K562 (cell line): ENCODE measurements around the gene SULT1A1. TPM values are rescaled to one million over a fixed set of nuclear protein-coding genes. Genes with fewer than 3 reads are reported as not detected.

Experiments used
- ATAC-seq: fragments of 200-7000 bp; cut with Tn5 transposase; 3 replicates; pipeline ENCODE4 v1.9.1; 2020; ENCODE audit warnings: moderate library complexity
- BruUV-seq: library from RNA; stranded (reverse); fragments of 400-500 nt; replicated peaks from 2 replicates; lab custom pipeline; 2021; lab: Mats Ljungman, UMichigan
- CTCF ChIA-PET: fragments of 300-600 bp; formaldehyde crosslinking; extraction: SDS; loops from one replicate; lab custom pipeline; 2021; ENCODE audit warnings: low intra/inter-chr PET ratio; lab: Yijun Ruan, JAX
- POLR2A ChIA-PET: fragments of 300-600, 350-650 bp; sonication (Branson Sonifier 250); formaldehyde crosslinking; extraction: SDS; loops from one replicate; lab custom pipeline; 2021; ENCODE audit warnings: antibody characterized with exemption, inconsistent platforms; lab: Yijun Ruan, JAX
- DNase-seq, 4 experiments: peaks; one replicate each; pipeline versions ENCODE4 v3.0.0 to v3.0.0-alpha.2; 2011 to 2018; ENCODE audit warnings: low spot score in 3 of 4, mixed read lengths in 3 of 4; ENCODE audit errors: extremely low read depth in 1 of 4
- FAIRE-seq: peaks from 2 replicates; lab custom pipeline; 2011; peaks lifted over from hg19 to GRCh38; lab: Jason Lieb, UNC
- H2AFZ ChIP-seq: 2 replicates; pipeline ENCODE4 v1.6.0; 2011; ENCODE audit warnings: low read depth, low read length, control low read depth, inconsistent platforms
- H3K27ac ChIP-seq: fragments of 200-600 bp; 3 replicates; pipeline ENCODE4 v1.8.0; 2011; ENCODE audit warnings: low read depth, mild to moderate bottlenecking, control low read depth, inconsistent platforms, low read length, moderate library complexity, mixed read lengths; ENCODE audit errors: extremely low read depth
- H3K27me3 ChIP-seq, 2 experiments: fragments of 300-600 bp in 1 of 2; 2 replicates in 1 of 2; 3 replicates in 1 of 2; pipeline versions ENCODE4 v1.6.0 to v1.8.0; 2011; ENCODE audit warnings: inconsistent platforms in 2 of 2, low read length in 2 of 2, mild to moderate bottlenecking in 1 of 2, mixed read lengths in 1 of 2, moderate library complexity in 1 of 2; ENCODE audit not compliant: control insufficient read depth in 2 of 2, insufficient read depth in 2 of 2
- H3K36me3 ChIP-seq: fragments of 300-600 bp; 3 replicates; pipeline ENCODE4 v1.8.0; 2011; ENCODE audit warnings: mild to moderate bottlenecking, low read length, inconsistent platforms; ENCODE audit not compliant: control insufficient read depth, insufficient read depth
- H3K4me1 ChIP-seq, 2 experiments: fragments of 200-600 bp in 1 of 2; replicated peaks in 1 of 2; 2 replicates in 1 of 2; 3 replicates in 1 of 2; pipeline versions ENCODE4 v1.5.1 to v1.8.0; 2011; ENCODE audit warnings: inconsistent platforms in 2 of 2, low read length in 2 of 2, mild to moderate bottlenecking in 1 of 2, mixed read lengths in 1 of 2, moderate library complexity in 1 of 2; ENCODE audit not compliant: control insufficient read depth in 2 of 2, insufficient read depth in 2 of 2
- H3K4me2 ChIP-seq: 2 replicates; pipeline ENCODE4 v1.6.1; 2011; ENCODE audit warnings: low read length, control low read depth, inconsistent platforms, mixed read lengths; ENCODE audit not compliant: insufficient read depth
- H3K4me3 ChIP-seq: fragments of 200-600 bp; sonication (generic), shearing (Covaris generic); 2 replicates; pipeline ENCODE4 v1.5.1; 2016; ENCODE audit warnings: control low read depth, inconsistent platforms
- H3K79me2 ChIP-seq: fragments of 200-600 bp; 3 replicates; pipeline ENCODE4 v1.8.0; 2011; ENCODE audit warnings: low read length, inconsistent platforms; ENCODE audit not compliant: control insufficient read depth, insufficient read depth
- H3K9ac ChIP-seq, 2 experiments: 2 replicates each; pipeline versions ENCODE4 v1.6.0 to v1.6.1; 2011; ENCODE audit warnings: low read depth in 2 of 2, low read length in 2 of 2, control low read depth in 1 of 2, inconsistent platforms in 1 of 2, mild to moderate bottlenecking in 1 of 2, mixed read lengths in 1 of 2; ENCODE audit not compliant: insufficient read depth in 1 of 2
- H3K9me1 ChIP-seq: one replicate; pipeline ENCODE4 v1.6.0; 2011; ENCODE audit warnings: inconsistent platforms, mild to moderate bottlenecking, low read length, moderate library complexity; ENCODE audit not compliant: control insufficient read depth, insufficient read depth
- H3K9me3 ChIP-seq: replicated peaks from 2 replicates; pipeline ENCODE4 v1.5.1; 2011; ENCODE audit warnings: low read depth, low read length, inconsistent platforms; ENCODE audit not compliant: control insufficient read depth, insufficient read depth
- H4K20me1 ChIP-seq: replicated peaks from 2 replicates; pipeline ENCODE4 v1.6.1; 2011; ENCODE audit warnings: low read length, inconsistent platforms, mixed read lengths; ENCODE audit not compliant: control insufficient read depth, insufficient read depth
- ARID2 ChIP-seq: fragments of 450-650 bp; IDR thresholded peaks from 2 replicates; pipeline ENCODE4 v1.6.1; 2017; ENCODE audit warnings: antibody characterized with exemption, mild to moderate bottlenecking
- HDAC2 ChIP-seq: fragments of 450-650 bp; IDR thresholded peaks from 2 replicates; pipeline ENCODE4 v1.6.1; 2016; ENCODE audit warnings: mild to moderate bottlenecking
- HNRNPL ChIP-seq: fragments of 200-400 bp; formaldehyde crosslinking; IDR thresholded peaks from 2 replicates; pipeline ENCODE4 v1.6.1; 2017; ENCODE audit warnings: low read depth, mild to moderate bottlenecking, low read length
- NFIC ChIP-seq: fragments of 450-650 bp; IDR thresholded peaks from 2 replicates; pipeline ENCODE4 v1.6.1; 2017; ENCODE audit warnings: mild to moderate bottlenecking, inconsistent platforms
- SIX5 ChIP-seq, 2 experiments: IDR thresholded peaks; 2 replicates each; pipeline ENCODE4 v1.6.1; 2011; ENCODE audit warnings: low read length in 2 of 2, borderline replicate concordance in 1 of 2, low read depth in 1 of 2, mild to moderate bottlenecking in 1 of 2, moderate library complexity in 1 of 2; ENCODE audit not compliant: insufficient read depth in 1 of 2
- SPI1 ChIP-seq: IDR thresholded peaks from 2 replicates; pipeline ENCODE4 v1.6.1; 2011; ENCODE audit warnings: low read depth, low read length, control low read depth, borderline replicate concordance
- ZKSCAN3 ChIP-seq: fragments of 250-450 bp; sonication (Bioruptor Pico); IDR thresholded peaks from 2 replicates; pipeline ENCODE4 v1.4.0; 2020
- ZNF445 ChIP-seq: fragments of 250-450 bp; sonication (Bioruptor Pico); IDR thresholded peaks from 2 replicates; pipeline ENCODE4 v1.4.0; 2020; ENCODE audit warnings: low read depth, mild to moderate bottlenecking, moderate library complexity
- ZNF518B ChIP-seq: fragments of 250-450 bp; sonication (Bioruptor Pico); IDR thresholded peaks from 2 replicates; pipeline ENCODE4 v1.5.0; 2021; ENCODE audit warnings: mild to moderate bottlenecking, moderate library complexity
- WGBS: fragments of 100-300 bp; shearing (Covaris generic); methylation state at CpG from one replicate; pipeline ENCODE4 v1.1.6; 2016; ENCODE audit warnings: low coverage, mixed read lengths; ENCODE audit not compliant: insufficient coverage; ENCODE audit errors: missing lambda C conversion rate; 5-methylcytosine and 5-hydroxymethylcytosine counted together
- in situ Hi-C: fragments of 300-500 bp; cut with MboI; formaldehyde crosslinking; loops from 4 replicates; pipeline ENCODE4 v1.15.0; 2018; ENCODE audit warnings: inconsistent platforms, mixed read lengths
- intact Hi-C: fragments of 100-400 bp; cut with micrococcal nuclease; formaldehyde crosslinking; loops from 2 replicates; pipeline ENCODE4 v1.14.2; 2022
- polyA plus RNA-seq, 8 experiments: library from polyadenylated mRNA; depleted of rRNA in 4 of 8; stranded (reverse) in 5 of 8; unstranded in 3 of 8; fragments of >200 nt; fragmentation: Nextera tagmentation in 2 of 8; fragmentation: Illumina TruSeq in 1 of 8; extraction: Ambion mirVana in 2 of 8; extraction: Trizol in 1 of 8; gene quantifications; 2 replicates each; pipeline versions ENCODE4 v1.2.1 to v1.2.3, GENCODE V29; 2011 to 2014; ENCODE audit warnings: inconsistent platforms in 1 of 8, missing spikeins in 1 of 8
- total RNA-seq, 7 experiments: library from RNA; depleted of rRNA in 6 of 7; stranded (reverse); fragments of >200 nt in 6 of 7; fragmentation: Illumina TruSeq in 2 of 7; extraction: Trizol in 2 of 7; gene quantifications; 2 replicates each; pipeline versions ENCODE4 v1.2.1 to v1.2.3, GENCODE V29; 2011 to 2021; ENCODE audit warnings: low replicate concordance in 1 of 7

SULT1A1 gene
- total and polyA plus RNA-seq, 9 of the 15 experiments (the other 6 are each of a cell fraction or from before 2014, with no cell fraction given) = 3.4 to 30.1 (median 16.6) TPM

GRCh38 chr16:28586466-28586865 is 23.4 kb downstream of the SULT1A1 start:
- CTCF ChIA-PET = no interaction called here
- no peak overlapping the region for H3K4me3 ChIP-seq
- BruUV-seq = no TSS peak
- H3K9me1 ChIP-seq = no peaks in the 10 kb centered on the region
- H3K27me3 ChIP-seq = no peaks in the 10 kb centered on the region
- no peak overlapping the region for H3K27ac ChIP-seq
- H3K79me2 ChIP-seq = no peaks in the 10 kb centered on the region
- no peak for FAIRE-seq
- intact Hi-C loops = no loop called here
- TF ChIP-seq ARID2 (no peak), HNRNPL (no peak), SPI1 (no peak), HDAC2 (no peak), ZKSCAN3 (no peak), ZNF445 (CRISPR knock-in tag) (no peak)
- no peak overlapping the region for H3K9ac ChIP-seq
- H3K4me1 ChIP-seq = no peaks in the 10 kb centered on the region
- H3K4me2 ChIP-seq = no peak overlapping the region
- WGBS = 68% methylated on average over 3 of the region's 3 CpGs
- no peaks in the 10 kb centered on the region for H3K9me3 ChIP-seq
- in situ Hi-C loops = no loop called here
- no peak for DNase-seq
- H3K36me3 ChIP-seq = peaks cover 52% of the 10 kb centered on the region; the same call in 2 of the 3 replicates
- ATAC-seq = no peak
- no peak overlapping the region for H2AFZ ChIP-seq
- H4K20me1 ChIP-seq = no peaks in the 10 kb centered on the region
- POLR2A ChIA-PET = no interaction called here

GRCh38 chr16:28585674-28586073 is 24.2 kb downstream of the SULT1A1 start:
- 85% methylated on average over 9 of the region's 11 CpGs for WGBS
- in situ Hi-C loops = no loop called here
- CTCF ChIA-PET = no interaction called here

More at GRCh38 chr16:28585674-28586073, 24.2 kb downstream of the SULT1A1 start:
- no TSS peak for BruUV-seq
- Histone ChIP-seq H3K9me3 (no peaks in the 10 kb centered on the region), H3K9me1 (no peaks in the 10 kb centered on the region), H3K4me1 (no peaks in the 10 kb centered on the region), H2AFZ (no peak overlapping the region), H3K27me3 (no peaks in the 10 kb centered on the region), H4K20me1 (no peaks in the 10 kb centered on the region), H3K4me3 (no peak overlapping the region), H3K36me3 (peaks cover 49% of the 10 kb centered on the region; the same call in 2 of the 3 replicates), H3K79me2 (no peaks in the 10 kb centered on the region), H3K9ac (peak overlapping the region in 1 of 2 experiments; percentile 45; a peak in 1 of 4 replicates), H3K27ac (no peak overlapping the region), H3K4me2 (no peak overlapping the region)
- no peak for DNase-seq
- peak; percentile 58 for TF ChIP-seq NFIC
- no peak for TF ChIP-seq SIX5 (IDR thresholded peaks at IDR 0.05; ENCODE audit: borderline replicate concordance in 1 of 2, insufficient read depth in 1 of 2, low read depth in 1 of 2, low read length in 2 of 2)
- TF ChIP-seq ZNF518B (CRISPR knock-in tag) = no peak
- no peak for ATAC-seq
- FAIRE-seq = no peak
- intact Hi-C loops = no loop called here
- POLR2A ChIA-PET = interaction anchor here (0.7 kb wide), 1 partner anchor 18 kb away, joined by 3 read pairs; no protein-coding TSS in a partner anchor
